HEK293 (cell line): ENCODE data around the gene GRAMD1B.

Source experiments
- CTCF ChIP-seq: fragments of 450-650 bp; formaldehyde crosslinking; IDR thresholded peaks from 2 replicates; pipeline ENCODE4 v1.5.1; 2016; ENCODE audit warnings: missing biosample characterization, missing genetic modification characterization
- SETDB1 ChIP-seq: IDR thresholded peaks from one replicate; pipeline ENCODE4 v1.6.1; 2017; ENCODE audit warnings: mild to moderate bottlenecking, low read length, moderate library complexity, mixed read lengths; ENCODE audit not compliant: insufficient read length
- SP3 ChIP-seq: fragments of 450-650 bp; formaldehyde crosslinking; IDR thresholded peaks from 2 replicates; pipeline ENCODE4 v1.5.1; 2016; ENCODE audit warnings: missing biosample characterization, missing genetic modification characterization
- ZBTB21 ChIP-seq: fragments of 450-650 bp; formaldehyde crosslinking; IDR thresholded peaks from 2 replicates; pipeline ENCODE4 v1.5.1; 2017; ENCODE audit warnings: missing biosample characterization, missing genetic modification characterization
- ZNF121 ChIP-seq: fragments of 450-650 bp; formaldehyde crosslinking; IDR thresholded peaks from 2 replicates; pipeline ENCODE4 v1.5.1; 2016; ENCODE audit warnings: missing biosample characterization, missing genetic modification characterization
- ZNF133 ChIP-seq: fragments of 450-650 bp; formaldehyde crosslinking; IDR thresholded peaks from 2 replicates; pipeline ENCODE4 v1.5.1; 2016; ENCODE audit warnings: missing biosample characterization, missing genetic modification characterization
- ZNF18 ChIP-seq: fragments of 450-650 bp; formaldehyde crosslinking; IDR thresholded peaks from 2 replicates; pipeline ENCODE4 v1.5.1; 2016; ENCODE audit warnings: missing biosample characterization, missing genetic modification characterization
- ZNF184 ChIP-seq: fragments of 450-650 bp; IDR thresholded peaks from 2 replicates; pipeline ENCODE4 v1.5.1; 2018; ENCODE audit warnings: missing biosample characterization, mild to moderate bottlenecking, missing genetic modification characterization
- ZNF529 ChIP-seq: fragments of 450-650 bp; formaldehyde crosslinking; IDR thresholded peaks from 2 replicates; pipeline ENCODE4 v1.5.1; 2017; ENCODE audit warnings: missing genetic modification characterization, missing biosample characterization; ENCODE audit not compliant: insufficient replicate concordance
- ZNF558 ChIP-seq: fragments of 450-650 bp; formaldehyde crosslinking; IDR thresholded peaks from 2 replicates; pipeline ENCODE4 v1.5.1; 2016; ENCODE audit warnings: missing biosample characterization, missing genetic modification characterization
- ZNF768 ChIP-seq: fragments of 450-650 bp; formaldehyde crosslinking; IDR thresholded peaks from 2 replicates; pipeline ENCODE4 v1.5.1; 2018; ENCODE audit warnings: missing biosample characterization, mild to moderate bottlenecking, missing genetic modification characterization

GRCh38 chr11:123560006-123560405 is 129.9 kb downstream of the GRAMD1B start:
- TF ChIP-seq CTCF (tag by site-specific recombination) (no peak), ZNF133 (tag by site-specific recombination) (no peak), ZNF558 (tag by site-specific recombination) (no peak), ZNF184 (tag by site-specific recombination) (no peak), ZNF768 (tag by site-specific recombination) (no peak), SP3 (tag by site-specific recombination) (no peak), ZNF529 (tag by site-specific recombination) (no peak), ZNF121 (tag by site-specific recombination) (no peak), ZNF18 (tag by site-specific recombination) (no peak), SETDB1 (no peak), ZBTB21 (tag by site-specific recombination) (no peak)
